Fibroblast of skin of left biceps (primary cell): ENCODE data around the gene UBE2E3.

Source experiments
- DNase-seq, 2 experiments: peaks; one replicate each; pipeline ENCODE4 v3.0.0-alpha.2; 2013; ENCODE audit warnings: low read depth in 2 of 2

Gene UBE2E3

DNA sequence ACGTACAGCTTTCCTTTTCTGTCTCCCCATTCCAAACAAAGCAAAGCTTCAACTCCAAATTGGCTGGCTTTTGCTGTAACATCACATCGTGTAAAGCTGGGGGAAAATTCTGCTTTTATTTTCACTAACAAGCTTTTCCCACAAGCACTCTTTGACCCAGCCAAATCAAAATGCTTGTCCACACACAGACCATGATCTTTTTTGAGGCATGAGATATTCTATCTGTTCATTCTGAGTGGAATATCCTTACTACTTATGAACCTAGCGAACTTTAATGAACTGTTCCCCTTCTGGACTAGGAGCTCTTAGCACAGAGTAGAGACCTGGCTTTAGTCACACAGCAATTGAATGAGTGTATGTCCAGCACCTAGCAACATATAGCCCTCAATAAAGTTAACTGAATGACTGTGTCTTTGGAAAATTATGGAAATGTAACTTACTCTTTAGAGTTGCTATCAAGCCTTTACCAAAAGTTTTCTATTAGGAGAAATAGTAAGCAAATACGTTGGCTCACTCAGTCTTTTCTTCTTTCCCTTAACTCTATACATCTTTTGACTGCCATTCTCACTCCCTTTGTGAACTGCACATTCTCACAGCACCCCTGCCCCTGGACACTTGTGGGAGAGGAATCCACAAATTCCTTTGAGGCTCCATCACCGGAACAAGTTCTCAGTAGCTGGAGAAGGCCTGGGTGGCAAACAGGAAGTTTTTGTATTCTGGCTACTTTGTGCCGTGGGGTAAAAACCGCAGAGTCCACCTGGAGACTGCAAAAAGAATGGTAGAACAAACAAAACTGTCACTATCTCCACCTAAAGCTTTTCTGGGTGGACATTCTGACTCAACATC, 1.3 kb upstream of the UBE2E3 start:
- peak in 1 of 2 experiments; percentile 27 for DNase-seq

DNA sequence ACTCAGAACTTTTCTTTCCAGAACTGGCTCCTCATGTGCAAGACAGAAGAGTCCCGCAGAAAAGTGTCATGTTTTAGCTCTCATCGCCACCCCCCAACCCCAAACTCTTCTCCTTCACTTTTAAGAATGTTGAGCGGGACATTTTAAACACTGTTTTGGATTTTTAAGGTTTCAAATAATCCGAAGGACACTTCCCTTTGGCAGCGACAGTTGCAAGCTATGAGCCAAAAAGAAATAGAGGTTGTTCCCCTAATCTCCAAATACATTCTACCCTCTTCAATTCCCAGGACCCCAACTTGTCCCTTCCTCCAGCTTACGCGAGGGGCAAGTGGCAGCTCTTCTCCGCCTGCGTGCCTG, 678 bp upstream of the UBE2E3 start:
- DNase-seq, result no peak

DNA sequence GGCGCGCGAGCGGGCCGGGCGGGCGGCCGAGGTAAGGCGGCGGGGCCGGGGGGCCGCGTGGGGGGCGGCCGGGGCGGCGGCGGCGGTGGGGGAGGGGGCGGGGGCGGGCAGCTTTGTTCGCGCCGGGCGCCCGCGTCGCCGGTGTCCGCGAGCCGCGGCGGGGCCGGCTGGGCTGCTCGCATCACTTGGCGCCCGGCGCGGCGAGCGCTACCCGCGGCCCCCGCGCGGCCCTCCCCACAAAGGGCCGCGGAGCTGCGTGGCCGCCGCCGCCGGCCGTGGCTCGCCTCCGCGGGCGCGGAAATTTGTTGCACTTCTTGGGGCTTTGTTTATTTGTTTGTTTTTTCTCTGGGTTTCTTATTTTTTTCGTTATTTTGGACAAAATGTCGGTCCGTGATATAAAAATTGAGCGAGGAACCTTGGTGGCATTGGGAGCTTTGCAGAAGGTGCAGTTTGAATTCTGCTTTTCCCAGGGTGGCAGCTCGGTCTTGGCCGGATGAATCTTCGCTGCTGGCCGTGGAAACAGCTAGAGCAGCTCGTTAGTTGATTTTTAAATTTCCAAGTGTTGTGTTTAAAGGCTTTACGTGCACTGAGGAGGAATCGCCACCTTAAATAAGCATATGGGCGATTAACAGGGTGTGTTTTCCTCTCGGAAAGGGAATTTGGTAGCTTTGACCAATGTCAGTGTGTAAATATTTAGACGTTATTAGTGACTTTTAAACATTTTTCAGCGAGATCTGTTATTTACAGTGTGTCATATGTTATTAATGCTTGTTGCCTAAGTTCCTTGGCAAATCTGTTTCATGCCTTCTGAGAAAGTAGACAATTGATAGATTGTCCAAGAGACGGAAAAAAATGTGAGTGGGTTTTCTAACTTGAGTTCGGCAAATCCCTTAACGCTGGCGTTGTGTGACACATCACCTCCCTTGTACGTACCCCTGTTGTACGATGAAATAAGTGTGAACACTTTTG, 822 bp downstream of the UBE2E3 start:
- no peak for DNase-seq

DNA sequence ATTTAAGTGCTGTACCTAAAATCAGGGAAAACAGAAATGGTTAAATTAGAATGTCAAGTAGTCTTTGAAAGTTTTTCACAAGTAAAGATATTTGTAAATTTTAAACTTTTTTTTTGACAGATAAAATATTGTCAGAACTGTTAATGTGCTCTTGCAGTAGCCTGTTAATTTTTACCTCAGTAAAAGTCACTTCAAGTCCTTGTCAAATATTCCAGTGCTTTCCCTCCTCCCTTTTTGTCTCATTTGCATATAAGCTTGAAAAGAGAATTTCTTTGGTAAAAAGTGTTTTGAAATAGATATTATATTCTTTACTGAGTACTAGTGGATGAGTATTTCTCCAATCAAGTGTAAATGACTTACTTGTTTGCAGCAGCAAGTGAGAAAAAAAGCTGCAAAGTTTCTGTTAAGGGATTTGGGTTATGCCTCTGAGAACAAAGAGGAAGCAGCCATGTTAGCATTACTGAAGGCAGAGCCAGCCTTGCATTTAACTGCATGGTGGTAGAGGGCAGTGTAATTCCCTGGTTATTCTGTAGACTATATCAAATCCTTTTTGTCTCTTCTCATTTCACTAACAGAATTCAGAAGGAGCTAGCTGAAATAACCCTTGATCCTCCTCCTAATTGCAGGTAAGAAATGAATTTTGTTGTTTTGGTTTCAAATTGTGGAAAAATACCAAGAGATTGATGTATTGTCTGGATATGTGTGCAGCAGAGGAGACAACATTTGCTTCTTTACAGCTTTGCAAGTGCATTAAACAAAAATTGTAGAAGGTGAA, 3.2 kb downstream of the UBE2E3 start:
- DNase-seq, result no peak

DNA sequence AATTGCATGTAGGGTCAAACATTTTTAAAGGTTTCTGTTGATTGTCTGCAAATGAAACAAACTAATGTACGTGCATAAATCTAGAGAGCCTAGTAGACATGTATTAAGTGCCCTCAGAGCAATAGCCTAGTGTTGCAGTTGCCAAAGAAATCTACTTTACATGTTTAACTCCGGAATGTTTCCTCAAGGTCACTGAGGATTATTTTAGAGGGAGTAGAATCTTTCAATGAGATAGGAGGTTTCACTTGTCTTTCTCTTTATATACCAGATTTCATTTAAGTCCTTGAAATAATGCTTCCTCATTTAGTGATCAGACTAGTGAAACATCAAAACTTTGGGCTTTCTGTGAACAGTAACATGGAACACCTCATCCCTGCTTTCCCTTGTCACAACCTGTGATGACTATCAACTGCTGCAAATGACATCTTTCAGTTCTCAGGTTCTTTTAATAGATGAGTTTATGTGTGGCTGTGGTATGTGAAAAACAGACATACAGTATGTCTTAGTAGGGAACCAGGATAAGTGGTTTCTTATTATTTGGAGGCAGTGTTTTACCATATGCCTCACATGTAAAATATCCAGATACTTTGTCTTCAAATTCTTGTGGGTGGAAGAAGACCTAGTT, 5.5 kb downstream of the UBE2E3 start:
- DNase-seq, result no peak

DNA sequence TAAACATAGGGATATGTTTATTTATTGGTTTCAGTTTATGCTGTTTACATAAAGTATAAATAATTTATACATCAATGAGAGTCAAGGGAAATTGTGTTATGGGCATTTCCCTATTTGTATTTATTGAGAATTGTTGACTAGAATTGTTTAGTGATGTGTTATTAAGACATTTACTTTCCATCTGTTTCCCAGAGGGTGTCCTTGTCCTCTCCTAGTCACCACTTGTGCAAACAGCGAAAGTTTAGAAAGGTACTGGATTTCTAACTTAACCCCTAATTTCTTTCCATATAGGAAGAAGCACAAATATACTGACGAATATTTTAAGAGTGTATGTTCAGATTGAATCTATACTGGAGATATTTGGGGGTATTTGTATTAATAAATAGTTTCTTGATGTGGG, 6.7 kb downstream of the UBE2E3 start:
- no peak for DNase-seq

DNA sequence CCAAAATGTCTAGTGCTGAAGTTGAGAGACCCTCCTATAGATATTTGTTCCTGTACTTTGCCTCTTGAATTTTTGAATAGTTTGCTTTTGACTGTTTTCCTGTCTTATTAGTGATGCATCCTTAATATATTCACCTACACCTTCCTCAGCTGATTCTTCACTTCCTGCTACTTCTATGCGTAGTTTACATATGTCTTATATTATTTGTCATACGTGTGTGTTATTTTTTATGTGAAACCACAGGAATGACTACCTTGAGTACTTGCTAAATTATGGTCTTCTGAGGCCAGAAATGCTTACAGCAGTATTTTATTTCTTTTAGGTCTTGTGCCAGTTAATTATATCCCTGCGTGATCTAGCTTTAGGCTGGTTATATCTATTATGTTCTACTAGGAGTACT, 9.9 kb downstream of the UBE2E3 start:
- no peak for DNase-seq

DNA sequence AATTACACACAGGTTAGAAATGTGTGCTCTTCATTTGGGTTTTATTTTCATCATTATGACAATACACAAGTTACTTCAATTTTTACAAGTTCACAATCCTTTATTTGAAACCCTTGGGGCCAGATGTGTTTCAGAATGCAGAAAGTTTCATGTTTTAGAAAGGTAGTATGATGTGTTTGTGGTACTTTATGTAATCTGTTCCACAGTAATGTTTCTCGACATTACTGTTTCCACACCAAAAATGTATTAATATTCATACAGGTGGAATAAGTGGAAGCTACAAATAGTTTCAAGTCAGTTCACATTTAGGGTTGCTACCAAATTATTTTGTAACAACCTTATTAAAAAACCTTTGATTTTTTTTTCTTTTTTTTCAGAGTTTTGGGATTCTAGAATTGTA, 10.4 kb downstream of the UBE2E3 start:
- DNase-seq, result no peak

DNA sequence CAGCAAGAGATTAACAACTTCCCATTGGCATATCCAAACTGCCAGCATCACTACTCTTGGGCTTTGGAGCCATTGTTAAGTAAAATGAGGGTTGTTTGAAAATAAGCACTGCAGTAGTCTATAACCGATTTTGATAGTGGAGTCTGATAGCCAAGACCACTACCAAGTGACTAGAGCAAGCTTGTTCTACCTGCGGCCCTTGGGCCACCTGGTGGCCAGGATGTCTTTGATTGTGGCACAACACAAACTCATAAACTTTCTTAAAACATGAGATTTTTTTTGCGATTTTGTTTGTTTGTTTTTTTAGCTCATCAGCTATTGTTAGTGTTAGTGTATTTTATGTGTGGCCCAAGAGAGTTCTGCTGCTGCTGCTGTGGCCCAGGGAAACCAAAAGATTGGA, 11.0 kb downstream of the UBE2E3 start:
- DNase-seq, result no peak

DNA sequence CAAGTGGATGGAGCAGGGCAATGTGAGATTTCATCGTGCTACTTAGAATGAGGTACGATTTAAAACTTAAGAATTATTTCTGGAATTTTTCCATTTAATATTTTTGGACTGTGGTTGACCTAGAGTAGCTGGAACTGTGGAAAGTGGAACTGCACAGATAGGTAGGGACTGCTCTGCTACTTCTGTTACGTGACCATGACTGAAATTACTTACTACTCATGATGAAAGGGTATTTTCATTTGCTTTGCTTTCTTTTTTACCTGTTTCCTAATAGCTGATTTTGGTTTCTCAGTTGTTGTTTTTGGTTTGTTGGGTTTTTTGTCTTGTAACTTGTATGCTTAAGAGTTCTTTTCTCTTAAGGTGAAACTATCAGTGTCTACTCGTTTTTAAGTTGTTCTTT, 11.4 kb downstream of the UBE2E3 start:
- DNase-seq, result no peak

DNA sequence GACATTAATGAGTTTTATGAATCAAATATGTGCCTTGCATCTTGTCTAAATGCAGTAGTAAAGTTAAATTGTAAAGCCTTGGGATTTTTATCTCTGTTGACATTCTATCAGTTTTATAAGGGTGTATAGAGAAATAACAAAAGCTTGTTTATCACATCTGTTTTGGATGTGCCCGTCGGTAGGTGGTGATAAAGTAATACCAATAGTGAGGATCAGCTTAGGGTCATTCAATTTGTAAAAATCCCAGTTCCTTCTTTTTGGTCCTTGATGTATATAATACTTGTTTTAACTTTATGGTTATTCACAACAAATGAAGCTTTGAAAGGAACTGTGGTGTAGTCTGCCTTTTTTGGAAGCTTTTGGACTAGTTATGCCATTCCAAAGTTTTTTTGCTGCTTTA, 12.6 kb downstream of the UBE2E3 start:
- DNase-seq, result no peak

DNA sequence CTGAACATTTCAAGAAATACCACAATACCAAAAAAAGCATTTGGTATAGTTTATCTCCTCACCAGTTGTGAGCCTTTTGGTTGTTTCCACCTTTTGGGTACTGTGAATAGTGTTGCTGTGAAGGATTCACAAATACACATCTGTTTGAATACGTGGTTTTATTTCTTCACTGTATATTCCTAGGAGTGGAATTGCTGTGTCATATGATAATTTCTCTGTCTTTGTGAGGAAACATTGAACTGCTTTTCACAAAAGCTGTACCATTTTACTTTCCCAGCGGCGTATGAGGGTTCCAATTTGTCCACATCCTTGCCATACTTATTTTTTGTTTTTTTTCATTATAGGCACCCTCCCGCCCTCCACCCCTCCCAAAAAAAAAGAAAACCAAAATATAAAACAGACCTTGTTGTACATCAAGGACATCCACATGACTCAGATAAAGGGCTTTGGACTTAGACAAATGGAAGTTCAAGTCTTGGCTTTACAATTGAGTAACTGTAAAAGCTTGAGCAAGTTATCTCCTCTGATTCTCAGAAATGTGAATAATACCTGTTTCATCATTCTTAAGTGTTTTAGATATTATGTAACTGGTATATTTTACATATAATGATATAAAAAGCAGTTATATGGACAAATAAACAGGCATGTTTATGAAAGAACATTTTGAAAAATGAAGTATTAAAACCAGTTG, 19.0 kb downstream of the UBE2E3 start:
- no peak for DNase-seq

DNA sequence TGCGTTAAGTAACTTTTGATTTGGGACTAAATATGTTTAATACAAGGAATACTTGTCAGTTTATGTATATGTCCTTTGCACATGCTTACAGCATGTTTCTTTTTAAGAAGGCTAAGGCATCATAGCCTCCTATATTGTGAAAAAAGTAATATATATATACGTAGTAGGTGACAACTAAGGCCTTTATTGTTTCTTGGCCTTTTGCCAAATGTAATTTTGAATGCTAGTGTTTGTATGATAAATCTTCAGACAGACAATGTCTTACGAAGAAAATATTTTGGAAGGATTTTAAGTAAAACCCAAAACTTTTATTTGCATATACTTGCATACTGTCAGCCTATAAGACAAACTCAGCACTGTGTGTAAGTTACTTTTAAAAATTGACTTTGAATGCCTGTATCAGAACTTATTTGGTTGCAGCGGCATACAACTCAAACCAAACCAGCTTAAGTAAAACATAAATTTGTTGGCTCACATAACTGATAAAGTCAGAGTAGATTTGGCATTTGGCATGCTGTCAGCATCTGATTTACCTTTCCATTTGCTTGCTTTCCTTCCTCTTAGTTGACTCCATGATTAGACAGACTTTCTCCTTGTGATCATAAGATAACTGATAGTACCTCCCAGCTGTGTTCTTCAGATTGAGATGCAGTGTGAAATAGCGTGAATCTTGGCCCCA, 24.4 kb downstream of the UBE2E3 start:
- DNase-seq, result no peak

DNA sequence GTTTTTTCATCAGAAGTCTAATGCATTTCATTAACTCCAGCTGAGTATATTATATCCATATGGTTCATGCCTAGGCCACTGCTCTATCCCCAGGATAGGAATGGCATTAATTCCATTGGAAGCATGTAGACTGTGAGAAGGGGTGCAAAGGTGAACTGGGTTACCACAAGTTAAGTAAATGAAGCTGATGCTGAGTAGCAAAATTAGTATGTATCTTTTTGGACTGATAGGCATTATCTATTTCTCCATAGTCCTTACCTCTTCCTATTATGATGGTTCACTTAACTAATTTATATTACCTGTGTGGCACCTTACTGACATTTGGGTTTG, 24.9 kb downstream of the UBE2E3 start:
- no peak for DNase-seq

DNA sequence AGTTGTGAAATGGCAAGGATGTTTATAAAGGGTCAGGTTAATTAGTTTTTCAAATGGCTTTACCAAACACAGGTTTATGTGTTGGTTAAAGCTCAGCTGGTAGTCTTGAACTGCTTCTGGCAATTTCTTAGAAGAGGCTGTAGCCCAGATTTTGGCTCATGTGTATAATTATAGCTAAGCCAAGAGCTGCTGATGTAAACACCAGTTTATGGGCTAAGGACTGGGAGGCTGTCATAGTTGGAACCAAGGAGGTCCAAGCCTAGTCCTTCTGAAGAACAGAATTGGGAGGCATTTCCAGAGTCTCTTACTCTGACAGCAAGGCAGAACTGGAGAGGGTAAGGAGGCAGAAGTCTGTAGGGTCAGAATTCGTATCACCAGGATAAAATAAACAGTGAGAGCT, 25.4 kb downstream of the UBE2E3 start:
- DNase-seq, result no peak

DNA sequence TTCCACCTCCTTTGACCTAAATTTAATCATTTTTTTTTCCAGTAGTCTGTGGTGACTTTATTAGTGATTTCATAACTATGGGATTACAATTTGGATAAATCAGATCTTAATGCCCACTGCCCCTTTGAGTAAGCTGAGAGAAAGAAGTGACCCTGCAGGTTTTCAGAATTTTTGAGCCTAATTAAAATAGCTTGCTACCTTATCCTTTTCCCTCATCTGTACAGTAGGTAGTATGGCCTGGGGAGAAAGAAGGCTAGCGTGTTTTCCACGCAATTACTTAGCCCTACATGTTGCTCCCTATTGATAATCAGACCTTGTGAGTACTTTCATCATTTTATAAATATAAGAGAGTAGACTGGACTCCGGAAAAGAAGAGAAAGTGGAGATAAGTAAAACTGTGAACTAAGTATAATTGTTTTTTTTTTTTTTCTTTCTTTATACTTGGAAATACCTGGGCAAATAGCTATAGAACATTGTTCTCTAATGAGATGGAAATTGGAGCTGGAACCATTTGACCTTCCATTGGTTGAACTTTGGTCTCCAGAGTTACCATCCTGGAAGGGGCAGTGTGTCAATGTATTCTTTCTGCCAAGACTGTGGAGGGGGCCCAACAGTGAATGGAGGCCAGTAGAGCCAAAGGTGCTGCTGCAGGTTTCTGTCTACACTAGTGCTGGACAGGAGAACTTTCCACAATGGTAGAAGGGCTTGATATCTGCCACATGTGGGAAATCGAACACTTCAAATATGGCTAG, 26.9 kb downstream of the UBE2E3 start:
- no peak for DNase-seq

DNA sequence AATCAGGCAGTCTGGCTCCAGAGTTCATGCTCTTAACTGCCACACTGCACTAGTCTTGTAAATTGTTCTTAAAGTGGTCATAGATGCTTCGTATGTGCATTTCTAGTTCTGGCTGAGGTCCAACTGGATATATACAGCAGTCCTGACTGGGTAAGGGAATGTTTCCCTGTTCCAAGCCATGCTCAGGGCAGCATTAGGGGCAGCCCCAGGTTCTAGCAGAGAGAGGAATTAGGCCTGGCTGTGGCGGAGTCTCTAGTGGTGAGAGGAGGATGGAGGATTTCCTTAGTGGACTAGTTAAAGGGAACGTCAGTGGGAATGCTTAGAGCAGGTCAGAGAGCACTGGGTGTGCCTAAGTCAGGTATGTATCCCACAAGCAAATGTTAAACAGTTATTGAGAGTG, 28.0 kb downstream of the UBE2E3 start:
- DNase-seq, result no peak

DNA sequence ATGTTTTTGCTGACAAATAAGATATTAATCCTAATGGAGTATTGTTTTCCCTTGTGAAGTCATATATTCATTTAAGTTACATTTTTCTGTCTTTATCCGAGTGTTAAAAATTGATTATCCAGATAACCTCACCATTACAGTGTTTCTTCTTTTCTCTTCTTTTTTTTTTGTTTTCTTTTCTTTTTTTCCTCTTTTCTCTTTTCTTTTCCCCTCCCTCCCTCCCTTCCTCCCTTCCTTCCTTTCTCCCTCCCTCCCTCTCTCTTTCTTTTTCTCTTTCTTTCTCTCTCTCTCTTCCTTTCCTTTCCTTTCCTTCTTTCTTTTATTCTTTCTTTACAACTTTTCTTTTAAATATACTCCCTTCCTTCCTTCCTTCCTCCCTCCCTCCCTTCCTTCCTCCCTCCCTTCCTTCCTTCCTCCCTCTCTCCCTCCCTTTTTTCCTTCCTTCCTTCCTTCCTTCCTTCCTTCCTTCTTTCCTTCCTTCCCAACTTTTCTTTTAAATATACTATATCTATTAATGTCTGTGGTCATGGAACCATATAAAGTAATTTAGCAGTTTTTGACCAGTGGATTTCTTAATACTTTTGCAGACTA, 40.9 kb downstream of the UBE2E3 start:
- no peak for DNase-seq

DNA sequence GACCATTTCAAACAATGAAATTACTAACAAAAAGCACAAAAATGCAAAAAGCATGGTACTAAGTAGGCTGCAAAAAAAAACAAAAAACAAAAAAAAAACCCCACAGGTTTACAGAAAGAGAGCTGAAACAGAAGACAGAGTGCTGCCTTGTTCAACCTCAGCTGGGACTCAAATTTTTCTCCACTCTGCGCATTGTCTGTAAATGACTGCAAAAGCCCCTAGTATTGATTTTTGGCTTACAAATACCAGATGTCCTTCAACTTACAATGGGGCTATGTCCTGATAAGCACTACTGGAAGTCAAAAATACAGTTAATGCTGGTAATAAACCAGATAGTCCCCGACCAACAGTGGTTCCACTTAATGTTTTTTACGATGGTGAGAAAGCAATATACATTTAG, 42.2 kb downstream of the UBE2E3 start:
- DNase-seq, result no peak

DNA sequence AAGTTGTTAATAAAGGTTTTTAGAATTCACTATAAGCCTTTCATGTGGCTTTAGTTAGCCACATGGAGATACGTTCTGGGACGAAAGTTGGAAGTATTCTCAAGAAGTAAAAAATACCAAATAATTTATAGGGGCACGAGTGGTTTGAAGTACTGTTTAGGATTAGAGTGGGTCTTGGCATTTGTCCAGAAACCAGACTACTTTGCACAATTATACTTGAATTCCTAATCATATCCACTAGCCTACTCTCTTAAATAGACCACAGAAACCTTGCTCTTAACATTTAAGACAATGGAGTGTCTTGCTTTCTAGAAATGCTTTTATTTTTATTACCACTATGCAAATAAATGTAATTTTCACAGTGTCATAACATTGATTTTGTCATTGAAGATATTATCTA, 44.6 kb downstream of the UBE2E3 start:
- no peak for DNase-seq
